WTC11 (cell line): ENCODE results near the gene ZNF200. TPM values are rescaled to one million over a fixed set of nuclear protein-coding genes. Genes with fewer than 3 reads are reported as not detected.

Experiments
- total RNA-seq: library from RNA; stranded (reverse); gene quantifications from 3 replicates; pipeline ENCODE4 v1.2.3, GENCODE V29; 2021

The ZNF200 gene
- total RNA-seq, 1 experiment from 2014 or later, result 9.7 TPM

Other genes starting within 250 kb of the ZNF200 start
- gene CLDN9, start 222.2 kb downstream of the ZNF200 start, total RNA-seq, result 0.87 to 1.1 TPM (median 0.92 TPM) in 3 replicates
- gene CLDN6, start 217.0 kb downstream of the ZNF200 start, total RNA-seq, result 746 to 778 TPM (median 775 TPM) in 3 replicates
- gene TNFRSF12A, start 214.8 kb downstream of the ZNF200 start, total RNA-seq, result 78.9 to 87.0 TPM (median 79.5 TPM) in 3 replicates
- 76.0 to 84.0 TPM (median 83.2 TPM) in 3 replicates for gene HCFC1R1, start 211.2 kb downstream of the ZNF200 start, total RNA-seq
- gene THOC6, start 211.1 kb downstream of the ZNF200 start, total RNA-seq, result 76.5 to 94.2 TPM (median 88.7 TPM) in 3 replicates
- 27.3 to 28.5 TPM (median 28.2 TPM) in 3 replicates for gene BICDL2, start 198.2 kb downstream of the ZNF200 start, total RNA-seq
- gene MMP25, start 188.6 kb downstream of the ZNF200 start, total RNA-seq, result 41.2 to 49.0 TPM (median 43.3 TPM) in 3 replicates
- gene IL32, start 169.5 kb downstream of the ZNF200 start, total RNA-seq, result 3.5 to 4.7 TPM (median 3.6 TPM) in 3 replicates
- gene ZSCAN10, start 135.9 kb downstream of the ZNF200 start, total RNA-seq, result 263 to 286 TPM (median 271 TPM) in 3 replicates
- gene ZNF205, start 122.6 kb downstream of the ZNF200 start, total RNA-seq, result 17.7 to 22.7 TPM (median 21.3 TPM) in 3 replicates
- 8.9 to 11.6 TPM (median 10.3 TPM) in 3 replicates for gene ZNF213, start 100.1 kb downstream of the ZNF200 start, total RNA-seq
- 0.27 to 0.46 TPM (median 0.44 TPM) in 3 replicates for gene OR1F1, start 47.0 kb downstream of the ZNF200 start, total RNA-seq
- gene MEFV, start 21.5 kb upstream of the ZNF200 start, total RNA-seq, result 0.09 to 0.21 TPM (median 0.14 TPM) in 3 replicates
- gene ZNF263, start 48.3 kb upstream of the ZNF200 start, total RNA-seq, result 24.9 to 29.5 TPM (median 27.8 TPM) in 3 replicates
- 5.3 to 7.4 TPM (median 7.0 TPM) in 3 replicates for gene TIGD7, start 70.3 kb upstream of the ZNF200 start, total RNA-seq
- 21.8 to 31.5 TPM (median 23.5 TPM) in 3 replicates for gene ZNF75A, start 70.3 kb upstream of the ZNF200 start, total RNA-seq
- gene OR2C1, start 120.7 kb upstream of the ZNF200 start, total RNA-seq, result not detected in 3 replicates
- 16.0 to 17.9 TPM (median 16.7 TPM) in 3 replicates for gene ZSCAN32, start 165.8 kb upstream of the ZNF200 start, total RNA-seq
- gene ZNF174, start 166.1 kb upstream of the ZNF200 start, total RNA-seq, result 11.3 to 13.8 TPM (median 11.7 TPM) in 3 replicates
- 1.3 to 2.2 TPM (median 1.4 TPM) in 3 replicates for gene ZNF597, start 208.3 kb upstream of the ZNF200 start, total RNA-seq
- 44.8 to 50.3 TPM (median 46.4 TPM) in 3 replicates for gene NAA60, start 208.5 kb upstream of the ZNF200 start, total RNA-seq